K562 treated with DMSO at 1 percent for 48 hours (cell line): ENCODE data around the gene TRAPPC10. TPM values are rescaled to one million over a fixed set of nuclear protein-coding genes. Genes with fewer than 3 reads are reported as not detected.

Source experiments
- total RNA-seq: library from RNA; unstranded; fragments of 300-600 nt; gene quantifications from 2 replicates; pipeline ENCODE4 v1.2.3, GENCODE V29; 2022; ENCODE audit warnings: low replicate concordance; ENCODE audit errors: extremely low read depth

The TRAPPC10 gene
- total RNA-seq: not detected in 2 replicates

DNA sequence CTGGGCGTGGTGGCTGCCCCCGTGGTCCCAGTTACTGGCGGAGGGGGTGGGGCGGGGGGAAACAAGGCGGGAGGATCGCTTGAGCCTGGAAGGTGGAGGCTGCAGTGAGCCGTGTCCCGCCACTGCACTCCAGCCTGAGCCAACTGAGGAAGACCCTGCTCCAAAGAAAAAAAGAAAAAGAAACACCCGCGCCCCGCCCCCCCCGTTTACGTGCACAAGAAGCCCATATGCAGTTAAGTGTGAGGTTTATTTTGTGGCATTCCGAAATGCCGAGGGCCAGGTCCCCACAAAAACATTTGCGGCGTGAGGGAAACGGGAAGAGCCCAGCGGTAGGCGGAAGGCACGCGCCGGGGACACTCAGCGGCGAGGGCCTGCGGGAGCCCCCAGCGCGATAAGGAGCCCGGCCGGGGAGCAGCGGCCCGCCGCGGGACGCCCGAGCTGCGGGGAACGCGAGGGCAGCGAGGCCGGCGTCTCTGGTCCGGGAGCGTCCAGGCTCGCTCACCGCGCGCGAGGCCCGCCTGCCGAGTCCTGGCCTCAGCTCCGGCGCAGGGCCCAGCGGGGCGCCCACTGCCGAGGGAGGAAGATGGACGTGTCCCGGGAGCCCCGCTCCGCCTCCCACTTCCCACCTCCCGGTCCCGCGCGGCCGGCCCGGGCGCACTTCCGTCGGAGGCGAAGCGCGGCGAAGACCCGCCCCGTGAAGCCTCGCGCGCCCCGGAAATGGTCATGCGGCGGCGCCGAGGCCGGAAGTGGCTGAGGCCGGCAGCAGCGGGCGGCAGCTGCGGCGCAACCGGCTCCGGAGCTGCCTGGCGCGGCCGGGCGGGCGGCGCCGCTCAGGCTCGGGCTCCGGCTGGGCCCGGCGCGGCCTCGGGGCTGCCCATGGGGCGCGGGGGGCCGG, at the start of gene TRAPPC10:
Gene TRAPPC10 (plus strand): TSS at position 731 of the 895 bp plus-strand sequence. CDS start 185 bp downstream, outside the sequence.

DNA sequence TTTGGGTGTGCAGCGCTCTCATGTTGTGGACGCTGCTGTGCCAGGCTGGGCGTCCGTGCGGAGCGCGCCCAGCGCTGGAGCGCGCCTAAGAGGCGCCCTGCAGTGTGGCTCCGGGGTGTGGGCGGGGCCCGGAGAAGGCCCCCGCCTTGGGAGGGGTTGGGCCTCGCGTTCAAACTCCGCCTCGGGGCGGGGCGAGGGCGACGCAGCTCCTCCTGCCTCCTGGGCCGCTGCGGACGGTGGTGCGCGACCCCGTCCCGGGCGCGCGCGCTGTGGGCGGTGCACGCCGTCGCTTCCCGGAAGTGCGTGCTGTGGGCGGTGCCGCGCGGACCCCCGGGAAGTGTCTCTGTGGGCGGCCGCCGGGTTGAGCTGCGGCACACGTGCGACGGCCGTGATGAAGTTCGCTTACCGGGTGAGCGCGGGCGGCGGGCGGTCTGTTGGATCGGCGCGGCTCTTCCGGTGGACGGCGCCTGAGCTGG, 95.0 kb downstream of the TRAPPC10 start, which contains the start of gene PWP2:
Gene PWP2 (plus strand): TSS at position 374 of the 476 bp plus-strand sequence. CDS start 18 bp downstream, at position 392.

Other genes with a start within 250 kb of the TRAPPC10 start
- gene CSTB, start 236.0 kb upstream of the TRAPPC10 start, total RNA-seq: not detected in 2 replicates
- not detected in 2 replicates for gene RRP1, start 222.7 kb upstream of the TRAPPC10 start, total RNA-seq
- gene AGPAT3, start 147.1 kb upstream of the TRAPPC10 start, total RNA-seq: not detected in 2 replicates
- not detected in 2 replicates for gene PWP2, start 95.1 kb downstream of the TRAPPC10 start, total RNA-seq
- gene GATD3, start 121.4 kb downstream of the TRAPPC10 start, total RNA-seq: not detected in 2 replicates
- not detected in 2 replicates for gene ICOSLG, start 228.6 kb downstream of the TRAPPC10 start, total RNA-seq
- not detected in 2 replicates for gene DNMT3L, start 249.6 kb downstream of the TRAPPC10 start, total RNA-seq